Progenitor cell of endocrine pancreas (in vitro differentiated cells): ENCODE measurements around the gene SLC35F2. TPM values are rescaled to one million over a fixed set of nuclear protein-coding genes. Genes with fewer than 3 reads are reported as not detected.

Experiments
- DNase-seq: peaks from one replicate; pipeline ENCODE4 v3.0.0; 2021; ENCODE audit warnings: low spot score; ENCODE audit not compliant: unreplicated experiment
- H3K27ac Mint-ChIP-seq: 2 replicates; pipeline ENCODE4 v1.8.0; 2021; ENCODE audit warnings: mild to moderate bottlenecking, moderate library complexity, mixed read lengths
- H3K27me3 Mint-ChIP-seq: 2 replicates; pipeline ENCODE4 v1.8.0; 2021; ENCODE audit warnings: mixed read lengths
- H3K36me3 Mint-ChIP-seq: 2 replicates; pipeline ENCODE4 v1.8.0; 2022; ENCODE audit warnings: mixed read lengths; ENCODE audit not compliant: insufficient read depth
- H3K4me1 Mint-ChIP-seq: 2 replicates; pipeline ENCODE4 v1.8.0; 2021; ENCODE audit warnings: low read depth, mixed read lengths
- H3K4me3 Mint-ChIP-seq: 2 replicates; pipeline ENCODE4 v1.8.0; 2021; ENCODE audit warnings: low read depth, mild to moderate bottlenecking, moderate library complexity, mixed read lengths
- H3K9me3 Mint-ChIP-seq: 2 replicates; pipeline ENCODE4 v1.8.0; 2021; ENCODE audit warnings: low read depth, mixed read lengths
- CTCF ChIP-seq: fragments of 200-600 bp; sonication (generic); IDR thresholded peaks from one replicate; pipeline ENCODE4 v1.5.0; 2021; ENCODE audit warnings: antibody characterized with exemption, mild to moderate bottlenecking; ENCODE audit not compliant: unreplicated experiment
- total RNA-seq: library from RNA; stranded (reverse); gene quantifications from 2 replicates; pipeline ENCODE4 v1.2.1, GENCODE V29; 2021

The SLC35F2 gene
- total RNA-seq, 1 donor from 2014 or later, result 17.5 TPM

GRCh38 chr11:107810875-107811274 is 47.7 kb downstream of the SLC35F2 start:
- no peak for TF ChIP-seq CTCF
- Mint-ChIP-seq H3K9me3 (no peaks in the 10 kb centered on the region), H3K4me3 (no peak overlapping the region)

GRCh38 chr11:107808521-107808920 is 50.1 kb downstream of the SLC35F2 start:
- DNase-seq, result no peak

More at GRCh38 chr11:107810875-107811274, 47.7 kb downstream of the SLC35F2 start:
- DNase-seq, result no peak
- no peaks in the 10 kb centered on the region for H3K27me3 Mint-ChIP-seq
- H3K36me3 Mint-ChIP-seq, result peaks cover 7% of the 10 kb centered on the region
- no peaks in the 10 kb centered on the region for H3K4me1 Mint-ChIP-seq
- no peak overlapping the region for H3K27ac Mint-ChIP-seq

GRCh38 chr11:107804971-107805370 is 53.6 kb downstream of the SLC35F2 start:
- peaks cover 3% of the 10 kb centered on the region for H3K4me1 Mint-ChIP-seq
- H3K27ac Mint-ChIP-seq, result no peak overlapping the region
- TF ChIP-seq CTCF, result no peak
- peaks cover 16% of the 10 kb centered on the region for H3K36me3 Mint-ChIP-seq
- no peak overlapping the region for H3K4me3 Mint-ChIP-seq
- DNase-seq, result no peak
- no peaks in the 10 kb centered on the region for H3K27me3 Mint-ChIP-seq
- no peaks in the 10 kb centered on the region for H3K9me3 Mint-ChIP-seq

More at GRCh38 chr11:107808521-107808920, 50.1 kb downstream of the SLC35F2 start:
- peaks cover 3% of the 10 kb centered on the region for H3K4me1 Mint-ChIP-seq
- H3K27me3 Mint-ChIP-seq, result no peaks in the 10 kb centered on the region
- no peak for TF ChIP-seq CTCF
- H3K36me3 Mint-ChIP-seq, result peaks cover 12% of the 10 kb centered on the region
- H3K4me3 Mint-ChIP-seq, result no peak overlapping the region
- no peak overlapping the region for H3K27ac Mint-ChIP-seq
- H3K9me3 Mint-ChIP-seq, result no peaks in the 10 kb centered on the region

- H3K27ac Mint-ChIP-seq, result no peak overlapping the region
- no peak for DNase-seq
- no peaks in the 10 kb centered on the region for H3K27me3 Mint-ChIP-seq
- peaks cover 16% of the 10 kb centered on the region for H3K36me3 Mint-ChIP-seq
- TF ChIP-seq CTCF, result no peak
- no peak overlapping the region for H3K4me3 Mint-ChIP-seq
- peaks cover 3% of the 10 kb centered on the region for H3K4me1 Mint-ChIP-seq
- no peaks in the 10 kb centered on the region for H3K9me3 Mint-ChIP-seq
These were observed 54.4 kb downstream of the SLC35F2 start for GRCh38 chr11:107804211-107804610.

GRCh38 chr11:107801641-107802040 is 56.9 kb downstream of the SLC35F2 start:
- no peak overlapping the region for H3K4me3 Mint-ChIP-seq

More at GRCh38 chr11:107801641-107802040, 56.9 kb downstream of the SLC35F2 start:
- Mint-ChIP-seq H3K27me3 (no peaks in the 10 kb centered on the region), H3K4me1 (peaks cover 3% of the 10 kb centered on the region), H3K9me3 (no peaks in the 10 kb centered on the region), H3K36me3 (peaks cover 13% of the 10 kb centered on the region), H3K27ac (no peak overlapping the region)
- TF ChIP-seq CTCF, result no peak
- no peak for DNase-seq
